Stimulated activated CD8-positive, alpha-beta memory T cell treated with anti-CD3 and anti-CD28 coated beads, Interleukin-4, amount 100 ng/mL, for 4 hours (primary cell): ENCODE measurements around the gene C1orf53.

ENCODE experiments used
- DNase-seq, 2 donors: peaks; one replicate each; pipeline ENCODE4 v3.0.0-alpha.2; 2020; ENCODE audit warnings: low read depth in 2 of 2, low spot score in 1 of 2

Gene C1orf53

DNA sequence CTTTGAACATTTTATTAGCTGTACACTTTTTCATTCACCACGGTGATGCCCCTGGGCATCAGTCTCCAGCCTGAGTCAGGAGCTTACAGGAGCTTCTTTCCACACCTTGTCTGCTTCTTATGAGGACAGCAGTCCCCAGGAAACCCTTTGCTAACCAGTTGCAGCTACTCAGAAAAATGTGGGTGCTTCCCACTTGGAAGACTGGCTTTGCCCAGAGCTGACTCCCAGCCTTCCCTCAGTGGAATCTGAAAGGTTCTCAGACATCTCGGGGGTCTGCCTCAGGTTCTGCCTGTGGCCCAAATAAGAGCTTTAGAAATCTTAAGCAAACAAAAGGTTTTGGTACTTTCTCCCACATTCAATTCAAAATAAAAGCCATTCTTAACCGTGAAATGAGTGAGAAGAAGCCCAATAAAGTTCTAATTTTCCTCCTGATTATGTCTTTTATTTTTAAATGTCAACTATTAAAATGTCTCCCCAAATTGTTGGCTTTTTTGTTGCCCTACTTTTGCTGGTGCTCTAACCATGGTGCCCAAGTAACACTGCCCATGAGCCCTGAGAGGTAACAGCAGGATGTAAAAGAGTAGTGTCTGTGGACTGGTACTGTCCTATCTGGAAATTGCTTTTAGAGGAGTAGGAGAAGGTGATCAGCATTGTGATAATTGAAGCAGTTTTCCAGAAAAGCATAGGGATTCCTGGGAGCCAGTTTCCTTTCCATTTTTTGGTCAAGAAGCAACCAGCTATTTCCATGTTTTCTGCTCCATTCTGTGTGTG, 5.6 kb downstream of the C1orf53 start:
- DNase-seq = no peak

DNA sequence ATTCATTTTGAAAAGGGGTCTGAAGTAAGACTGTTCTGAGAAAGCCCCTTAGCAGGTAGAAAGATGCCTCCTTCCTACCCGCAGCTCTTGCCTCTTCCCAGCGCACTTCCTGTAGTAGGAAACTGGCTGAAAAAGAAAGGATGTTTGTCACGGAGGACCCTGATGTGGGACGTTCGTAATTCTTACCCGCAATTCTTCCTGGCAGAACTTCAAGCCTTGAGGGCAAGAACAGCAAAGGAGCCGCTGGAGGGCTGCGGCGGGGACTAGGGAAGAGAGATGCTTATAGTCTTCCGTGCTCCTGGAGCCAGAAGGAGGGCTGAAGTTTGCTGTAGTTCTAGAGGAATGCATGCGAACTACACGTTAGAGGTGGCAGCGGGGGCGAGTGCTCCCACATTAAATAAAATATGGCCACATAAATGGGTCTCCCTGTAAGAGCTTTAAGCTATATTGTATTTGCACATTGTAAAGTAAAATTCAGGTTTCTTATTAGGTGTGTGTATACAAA, 6.3 kb downstream of the C1orf53 start:
- no peak for DNase-seq

DNA sequence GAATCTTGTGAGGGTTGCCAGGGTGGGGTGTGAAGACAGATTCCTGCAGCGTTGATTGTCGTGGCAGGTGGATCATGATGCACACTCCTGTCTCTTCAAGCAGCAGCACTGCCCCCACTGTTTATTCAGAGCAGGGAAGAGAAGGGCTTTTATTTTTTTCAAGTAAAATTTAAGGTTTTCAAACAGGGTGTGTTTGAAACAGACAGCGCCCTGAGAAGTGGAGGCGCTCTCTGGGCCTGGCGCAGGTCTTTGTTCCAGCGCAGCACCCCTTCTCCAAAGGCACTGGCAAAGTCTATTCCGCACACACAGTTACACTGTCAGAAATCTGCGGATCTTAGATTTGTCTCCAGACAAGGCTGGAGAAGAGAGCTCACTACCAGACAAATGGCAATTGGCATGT, 7.0 kb downstream of the C1orf53 start:
- DNase-seq = no peak

DNA sequence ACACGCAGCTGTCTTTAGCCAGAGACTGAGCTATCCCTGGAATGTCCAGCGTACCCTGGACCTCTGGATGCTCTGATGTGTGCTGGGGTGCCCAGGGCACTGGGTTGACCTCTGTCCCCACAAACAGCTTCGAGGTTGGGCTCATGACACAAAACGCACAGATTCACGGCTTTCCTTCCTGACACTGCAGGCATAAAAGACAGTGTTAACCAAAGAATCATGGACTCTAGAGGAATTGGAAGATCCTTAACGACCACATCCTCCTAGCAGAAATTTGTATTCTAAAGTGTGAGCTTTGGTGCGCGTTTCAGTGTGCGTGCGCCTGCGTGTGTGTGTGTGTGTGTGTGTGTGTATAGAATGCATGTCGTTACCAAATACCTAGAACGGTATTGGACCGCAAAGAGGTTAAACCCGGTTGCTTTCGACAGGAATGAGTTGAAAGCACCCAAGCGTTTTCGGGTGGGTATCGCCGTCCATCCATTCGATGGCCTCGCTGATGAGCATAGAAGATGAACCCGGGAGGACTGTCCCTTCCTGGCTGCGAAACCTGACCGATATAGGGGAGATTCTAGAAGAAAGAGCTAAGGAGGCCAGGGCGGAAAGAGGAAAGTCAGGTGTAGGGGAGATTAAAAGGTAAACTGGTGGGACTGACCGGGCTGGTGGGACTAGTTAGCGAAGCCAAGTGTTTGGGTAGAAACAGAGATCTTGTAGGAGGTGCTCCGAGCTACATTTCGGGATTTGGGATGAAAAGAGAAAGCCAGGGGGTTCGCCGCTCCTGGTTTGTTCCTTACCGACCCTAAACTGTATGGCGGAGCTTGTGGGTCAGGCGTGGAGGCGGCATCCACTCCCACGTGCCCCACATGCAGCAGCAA, 7.9 kb downstream of the C1orf53 start:
- no peak for DNase-seq

DNA sequence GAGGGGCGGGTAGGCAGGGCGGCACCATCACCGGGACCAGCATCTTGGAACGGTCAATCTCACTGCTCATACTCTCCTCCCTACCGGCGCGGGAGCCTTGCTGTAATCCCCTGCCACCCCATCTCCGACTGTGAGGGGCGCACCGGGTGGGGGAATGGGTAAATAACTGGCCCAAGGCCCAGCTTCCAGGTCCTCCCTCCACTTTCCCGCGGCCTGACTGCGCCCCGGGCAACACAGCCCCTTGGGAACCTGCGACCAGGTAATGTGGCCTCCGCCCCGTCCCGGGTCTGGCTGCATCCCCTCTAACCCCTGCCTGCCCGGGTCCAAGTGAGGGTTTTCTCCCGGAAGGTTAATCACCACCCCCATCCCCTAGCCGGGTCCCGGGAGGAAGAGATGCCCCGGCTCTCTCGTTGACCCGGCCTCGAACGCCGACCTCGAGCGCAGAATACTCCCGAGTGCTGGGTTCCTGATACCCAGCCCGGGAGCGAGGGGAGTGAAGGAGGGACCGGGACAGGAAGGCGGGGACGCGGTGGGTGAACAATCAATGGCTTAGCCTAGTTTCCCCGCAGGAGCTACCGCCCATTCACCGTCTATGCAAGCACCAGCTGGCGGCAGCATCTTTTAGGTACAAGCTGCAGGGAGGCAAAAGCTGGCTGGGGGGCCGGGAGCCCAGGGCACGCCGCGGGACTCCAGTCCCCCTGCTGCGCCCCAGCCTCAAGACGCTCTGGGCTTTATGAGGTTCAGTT, 8.9 kb downstream of the C1orf53 start:
- DNase-seq = no peak

DNA sequence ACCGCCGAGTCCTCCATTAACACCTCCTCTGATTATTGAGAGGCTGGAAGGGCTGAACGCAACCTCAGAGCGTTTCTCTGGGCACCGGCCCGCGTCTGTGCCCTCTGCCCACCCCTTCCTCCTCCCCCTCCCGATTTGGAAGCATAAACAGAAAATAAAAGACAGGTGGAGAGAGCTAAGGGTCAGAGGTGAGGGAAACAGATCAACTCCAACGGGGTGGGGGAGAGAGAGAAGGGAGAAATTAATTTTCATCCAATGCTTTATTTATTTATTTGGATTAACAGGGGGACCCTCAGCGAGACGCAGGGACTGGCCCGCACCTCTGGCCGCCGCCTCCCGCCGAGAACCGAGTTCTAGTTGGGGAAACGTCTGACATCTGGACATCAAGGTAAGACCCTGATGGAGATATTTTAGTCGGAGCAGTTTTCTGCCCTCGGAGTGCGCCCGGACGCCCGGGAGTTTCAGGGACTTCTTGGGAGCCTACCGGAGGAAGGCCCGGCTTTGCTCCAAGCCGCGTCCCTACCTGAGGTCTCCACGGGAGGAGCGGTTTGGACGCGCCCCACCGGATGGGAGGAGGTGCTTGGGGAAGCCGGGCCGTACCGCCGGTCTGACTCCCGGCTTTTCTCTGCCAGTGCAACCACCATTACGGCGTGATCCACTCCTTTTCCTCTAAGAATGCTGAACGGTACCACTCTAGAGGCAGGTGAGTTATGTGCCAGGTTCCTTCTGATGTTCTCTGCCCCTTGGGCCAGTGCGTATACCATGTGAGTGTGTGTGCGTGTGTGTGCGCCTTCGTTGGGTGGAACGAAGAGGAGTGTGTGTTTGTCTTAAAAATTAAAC, 9.6 kb downstream of the C1orf53 start:
- DNase-seq = no peak

DNA sequence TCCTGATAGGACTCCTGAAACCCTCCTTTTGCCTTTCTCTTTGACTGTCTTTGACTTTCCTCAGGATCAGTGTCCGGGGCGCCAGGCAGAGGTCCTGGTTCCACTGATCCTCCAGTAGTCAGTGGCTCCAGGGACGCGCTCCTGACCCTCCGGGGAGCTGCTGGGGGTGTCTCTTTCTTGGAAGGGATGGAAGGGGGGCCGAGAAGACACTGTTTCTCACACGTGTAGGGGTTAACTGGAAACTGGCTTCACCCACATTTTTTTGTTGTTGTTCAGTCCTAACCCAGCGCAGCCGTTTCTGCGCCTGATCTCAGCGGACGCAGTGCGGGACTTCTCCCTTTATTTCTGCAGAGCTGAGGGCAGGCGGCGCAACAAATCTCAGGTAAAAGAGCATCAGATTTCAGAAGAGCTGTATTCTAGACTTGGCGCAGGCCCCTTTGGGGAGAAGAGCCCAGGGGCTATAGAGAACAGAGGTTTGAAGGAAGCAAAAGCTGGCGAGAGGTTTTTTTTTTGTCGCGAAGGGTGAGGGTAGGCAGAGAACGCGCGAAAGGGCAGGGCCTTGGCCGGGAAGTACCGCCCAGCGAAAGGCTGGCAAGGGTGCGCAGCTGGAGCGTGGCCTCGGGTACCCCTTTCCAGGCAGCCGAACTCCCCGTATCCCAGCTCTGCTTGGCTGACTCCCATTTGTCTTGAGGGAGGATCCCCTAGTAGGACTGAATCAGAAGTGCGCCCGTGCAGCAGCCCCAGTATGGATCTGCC, 10.5 kb downstream of the C1orf53 start:
- no peak for DNase-seq

DNA sequence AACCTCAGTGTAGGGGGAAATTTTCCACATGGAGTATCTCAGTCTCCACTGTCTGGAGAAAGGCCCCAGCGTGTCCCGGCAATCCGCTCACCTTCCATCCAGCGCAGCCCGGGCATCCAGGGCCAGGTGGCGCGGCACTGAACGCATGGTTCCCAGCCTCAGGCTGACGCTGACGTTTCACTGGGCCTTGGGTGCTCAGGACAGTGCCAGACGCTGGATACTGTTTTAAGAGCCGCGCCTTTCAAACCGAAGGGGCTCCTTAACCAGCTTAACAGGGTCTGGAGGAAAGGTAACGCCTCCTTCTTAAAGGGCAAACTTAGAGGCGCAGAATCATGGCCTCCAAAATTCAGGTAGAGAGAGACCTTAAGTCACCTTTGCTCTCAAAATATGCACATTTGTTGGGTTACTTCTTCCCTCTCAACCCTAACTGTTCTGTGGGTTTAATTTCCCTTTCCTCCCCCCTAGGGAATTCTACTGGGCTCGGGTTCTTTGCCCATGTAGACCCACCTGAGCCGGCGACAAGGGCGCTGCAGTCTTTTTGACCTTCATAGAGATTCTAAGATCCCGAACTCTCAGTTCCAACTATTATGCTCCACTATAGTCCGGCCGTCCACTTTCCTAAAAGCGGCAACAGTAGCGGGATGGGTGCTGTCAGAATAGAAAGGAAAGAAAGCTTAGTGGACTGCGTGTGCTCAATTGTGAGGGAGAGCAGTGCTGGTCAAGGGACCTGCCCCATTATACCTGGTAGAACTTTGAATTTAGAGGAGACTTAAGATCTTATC, 11.3 kb downstream of the C1orf53 start:
- no peak for DNase-seq

DNA sequence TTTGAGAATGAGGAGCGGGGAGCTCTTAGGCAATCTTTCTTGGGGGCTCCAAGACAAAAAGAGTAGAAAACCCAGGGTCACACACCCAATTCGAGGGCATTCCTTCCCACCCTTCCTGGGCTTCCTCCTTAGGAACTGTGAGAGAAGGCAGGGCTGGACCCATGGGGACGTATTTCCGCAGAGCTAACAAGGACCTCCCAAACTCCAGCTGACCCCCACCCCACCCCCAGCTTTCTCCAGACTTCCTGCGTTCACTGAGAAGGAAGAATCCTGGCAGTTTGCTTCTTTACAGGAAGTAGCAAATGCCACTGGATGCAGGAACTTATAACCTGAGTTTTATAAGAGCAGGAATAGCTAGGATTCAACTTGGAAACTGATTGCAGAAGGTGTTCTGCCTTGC, 12.1 kb downstream of the C1orf53 start:
- no peak for DNase-seq

DNA sequence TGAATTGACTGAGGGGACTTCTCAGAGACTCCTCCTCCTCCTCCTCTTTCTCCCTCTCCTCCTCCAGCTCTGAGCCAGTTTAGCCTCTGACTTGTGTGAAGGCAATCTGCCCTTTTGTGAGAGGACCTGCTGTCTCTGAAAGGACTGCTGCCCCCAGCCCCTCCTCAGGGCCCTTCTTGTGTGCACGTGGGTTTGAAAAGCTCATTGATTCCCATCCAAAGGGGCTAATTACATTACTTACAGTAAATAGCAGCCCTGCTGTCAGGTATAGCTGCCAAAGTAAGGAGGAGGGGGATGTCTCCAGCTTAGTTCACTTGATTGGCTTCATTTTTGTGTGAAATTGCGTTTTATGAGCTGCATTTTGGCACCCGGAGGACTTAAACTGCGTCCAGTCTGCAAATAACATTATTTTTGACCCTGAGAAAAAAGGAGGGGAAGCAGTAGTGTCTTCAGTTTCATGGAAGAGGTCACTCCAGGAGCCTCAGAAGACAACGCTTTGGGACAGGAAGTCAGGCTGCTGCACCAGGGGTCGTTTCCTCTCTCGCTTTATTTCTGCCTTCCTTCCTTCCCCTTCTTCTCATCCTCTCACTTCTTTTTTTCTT, 12.9 kb downstream of the C1orf53 start:
- no peak for DNase-seq

DNA sequence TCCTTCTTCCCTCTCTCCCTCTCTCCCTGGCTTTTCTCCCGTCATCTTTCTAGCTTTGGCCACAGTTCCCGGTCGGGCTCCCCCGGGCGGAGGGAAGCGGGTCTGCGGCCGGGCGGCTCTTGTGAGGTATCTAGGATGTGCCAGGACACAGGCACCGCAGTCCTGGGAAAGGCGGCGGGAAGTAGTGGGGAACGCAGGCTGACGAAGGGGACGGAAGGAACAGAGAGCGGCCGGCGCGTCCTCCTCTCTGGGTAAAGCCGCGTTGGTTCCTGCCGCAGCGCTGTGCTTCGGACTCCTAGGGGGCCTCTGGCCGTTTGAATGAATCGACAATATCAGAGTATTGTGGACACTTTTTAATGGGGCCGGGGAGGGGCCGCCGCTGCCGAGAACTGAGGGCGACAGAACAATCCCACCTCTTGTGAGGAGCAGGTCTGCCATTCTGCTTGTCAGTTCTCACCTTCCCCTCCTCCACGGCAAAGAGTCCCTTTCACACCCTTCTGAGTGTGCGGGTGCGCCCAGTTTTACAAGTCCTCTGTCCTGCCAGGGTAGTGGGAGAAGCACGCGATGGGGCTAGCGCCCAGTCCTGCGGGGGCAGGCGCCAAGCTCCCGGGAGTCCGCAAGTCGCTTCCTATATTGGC, 13.6 kb downstream of the C1orf53 start:
- no peak for DNase-seq

DNA sequence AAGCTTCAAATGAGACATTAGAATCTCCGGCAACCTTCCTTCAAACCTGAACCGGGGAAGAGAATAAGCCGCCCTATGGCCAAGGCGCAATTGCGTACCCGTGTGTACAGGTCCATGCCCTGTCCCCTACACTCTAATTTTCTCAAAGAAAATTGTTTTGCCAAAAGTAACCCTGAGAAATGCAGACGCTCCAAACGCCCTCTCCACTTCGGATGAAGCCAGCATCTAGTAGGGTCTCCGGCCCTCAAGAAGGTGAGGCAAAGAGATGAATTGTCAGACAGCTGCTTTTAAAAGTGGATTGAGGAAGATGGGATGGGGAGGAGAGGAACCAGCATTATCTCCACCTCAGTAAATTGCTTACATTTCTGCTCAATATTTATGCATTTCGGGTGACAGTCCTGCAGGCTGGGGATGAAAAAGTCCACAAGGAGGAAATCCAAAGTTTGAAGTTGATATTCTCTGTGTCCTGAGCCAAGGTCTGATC, 14.1 kb downstream of the C1orf53 start:
- DNase-seq = no peak

DNA sequence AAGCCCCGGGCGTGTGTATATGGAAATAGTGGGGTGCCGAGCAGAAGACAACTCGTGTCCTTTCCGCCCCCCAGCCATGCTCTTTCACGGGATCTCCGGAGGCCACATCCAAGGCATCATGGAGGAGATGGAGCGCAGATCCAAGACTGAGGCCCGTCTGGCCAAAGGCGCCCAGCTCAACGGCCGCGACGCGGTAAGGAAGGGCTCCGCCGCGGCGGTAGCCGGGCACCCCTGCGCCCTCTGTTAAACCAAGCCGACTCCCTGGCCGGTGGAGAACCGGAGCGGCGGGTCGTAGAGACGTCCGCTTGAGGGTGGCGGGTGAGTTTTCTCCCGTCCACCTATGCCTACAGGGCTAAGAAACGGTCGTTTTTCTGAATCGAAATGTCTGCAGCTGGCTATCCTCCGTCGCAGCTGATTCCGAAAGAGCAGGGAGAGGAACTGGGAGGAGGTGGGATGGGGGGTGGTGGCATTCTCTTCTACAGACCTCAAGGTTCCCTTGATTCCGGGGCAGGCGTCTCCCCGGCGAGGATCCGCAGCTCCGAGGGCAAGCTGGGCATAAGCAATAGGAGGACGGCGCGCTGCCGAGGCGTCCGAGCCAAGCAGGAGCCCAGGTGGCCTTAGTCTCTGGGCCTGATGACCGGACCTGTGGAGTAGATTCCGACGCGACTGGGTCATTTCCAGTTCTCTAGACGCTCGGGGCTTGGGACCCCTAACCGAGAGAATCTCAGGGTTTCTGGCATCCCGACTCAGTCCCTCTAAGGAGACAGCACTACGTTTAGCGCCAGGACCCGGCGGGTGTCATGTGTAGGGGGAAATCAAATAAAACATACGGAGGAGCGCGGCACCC, 15.6 kb downstream of the C1orf53 start:
- DNase-seq = no peak

DNA sequence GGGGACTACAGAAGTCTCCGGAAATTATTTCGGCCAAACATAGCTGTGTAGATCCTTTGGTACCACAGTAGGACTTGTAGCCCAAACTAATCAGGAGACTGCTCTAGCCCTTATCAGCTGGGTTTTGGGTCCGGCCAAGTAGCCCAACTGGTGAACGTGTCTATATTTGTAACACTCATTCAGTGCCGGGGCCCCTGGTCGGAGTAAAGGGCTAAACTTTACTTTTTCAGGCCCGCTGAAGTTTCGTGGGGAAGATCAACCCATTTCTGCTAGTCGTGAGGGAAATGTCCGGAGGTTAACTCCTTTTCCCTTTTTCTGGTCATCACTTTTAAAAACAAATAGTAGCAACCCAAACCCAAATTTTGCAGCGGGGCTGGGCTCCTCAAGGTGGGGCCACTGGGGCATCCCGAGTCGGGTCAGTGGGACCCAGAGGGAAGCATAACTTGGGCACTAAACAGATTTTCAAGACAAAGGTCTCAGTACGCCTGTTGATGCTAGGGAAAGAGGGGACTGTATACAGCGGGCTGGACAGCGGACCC, 16.4 kb downstream of the C1orf53 start:
- no peak for DNase-seq

DNA sequence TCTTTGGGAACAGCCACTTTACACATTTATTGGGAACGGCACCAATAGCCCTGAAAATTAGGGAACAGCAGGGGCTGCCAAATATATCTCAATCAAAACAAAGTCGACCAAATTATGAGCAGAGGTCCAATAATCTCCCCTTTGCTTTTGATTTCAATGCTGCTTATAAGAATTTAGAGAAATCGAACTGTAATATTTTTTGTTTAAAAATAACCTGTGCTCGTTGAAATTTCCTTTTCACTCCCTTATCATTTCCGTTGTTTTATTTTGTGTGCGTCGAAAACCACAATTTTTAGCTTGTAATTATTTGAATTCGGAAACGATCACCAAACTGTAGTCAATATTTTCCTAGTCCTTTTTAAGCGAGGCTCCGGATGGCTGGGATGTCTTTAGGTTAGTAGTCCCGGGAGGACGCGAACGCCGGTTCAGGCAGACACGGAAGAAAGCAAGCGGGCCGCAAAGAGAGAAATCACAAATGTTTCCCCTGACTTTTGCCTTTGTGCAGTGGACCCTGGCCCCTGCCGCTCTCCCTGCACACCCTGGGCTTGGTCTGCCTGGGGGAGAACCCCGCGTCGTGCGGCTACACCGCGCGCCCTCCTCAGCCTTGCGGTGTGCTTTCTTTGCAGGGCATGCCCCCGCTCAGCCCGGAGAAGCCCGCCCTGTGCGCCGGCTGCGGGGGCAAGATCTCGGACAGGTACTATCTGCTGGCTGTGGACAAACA, 17.1 kb downstream of the C1orf53 start:
- no peak for DNase-seq

DNA sequence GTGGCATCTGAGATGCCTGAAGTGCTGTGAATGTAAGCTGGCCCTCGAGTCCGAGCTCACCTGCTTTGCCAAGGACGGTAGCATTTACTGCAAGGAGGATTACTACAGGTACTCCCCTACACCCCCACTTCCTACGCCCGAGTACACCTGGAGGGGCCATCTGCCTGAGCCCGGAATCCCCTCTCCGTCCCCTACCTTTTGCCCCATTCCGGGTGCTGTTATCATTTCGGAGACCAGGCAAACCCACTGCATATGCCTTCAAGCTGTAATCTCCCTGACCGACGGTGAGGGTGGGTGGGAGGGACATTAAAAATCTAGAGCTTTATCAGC, 17.6 kb downstream of the C1orf53 start:
- DNase-seq = no peak
